Melanocyte of skin (primary cell): Measurements from ENCODE around the gene KHDRBS2. TPM values are rescaled to one million over a fixed set of nuclear protein-coding genes. Genes with fewer than 3 reads are reported as not detected.

Experiments
- total RNA-seq, 2 donors: library from RNA; depleted of rRNA; stranded (reverse); fragments of >200 nt; gene quantifications; 2 replicates each; pipeline ENCODE4 v1.2.3, GENCODE V29; 2012

The KHDRBS2 gene
- not detected for total RNA-seq

DNA sequence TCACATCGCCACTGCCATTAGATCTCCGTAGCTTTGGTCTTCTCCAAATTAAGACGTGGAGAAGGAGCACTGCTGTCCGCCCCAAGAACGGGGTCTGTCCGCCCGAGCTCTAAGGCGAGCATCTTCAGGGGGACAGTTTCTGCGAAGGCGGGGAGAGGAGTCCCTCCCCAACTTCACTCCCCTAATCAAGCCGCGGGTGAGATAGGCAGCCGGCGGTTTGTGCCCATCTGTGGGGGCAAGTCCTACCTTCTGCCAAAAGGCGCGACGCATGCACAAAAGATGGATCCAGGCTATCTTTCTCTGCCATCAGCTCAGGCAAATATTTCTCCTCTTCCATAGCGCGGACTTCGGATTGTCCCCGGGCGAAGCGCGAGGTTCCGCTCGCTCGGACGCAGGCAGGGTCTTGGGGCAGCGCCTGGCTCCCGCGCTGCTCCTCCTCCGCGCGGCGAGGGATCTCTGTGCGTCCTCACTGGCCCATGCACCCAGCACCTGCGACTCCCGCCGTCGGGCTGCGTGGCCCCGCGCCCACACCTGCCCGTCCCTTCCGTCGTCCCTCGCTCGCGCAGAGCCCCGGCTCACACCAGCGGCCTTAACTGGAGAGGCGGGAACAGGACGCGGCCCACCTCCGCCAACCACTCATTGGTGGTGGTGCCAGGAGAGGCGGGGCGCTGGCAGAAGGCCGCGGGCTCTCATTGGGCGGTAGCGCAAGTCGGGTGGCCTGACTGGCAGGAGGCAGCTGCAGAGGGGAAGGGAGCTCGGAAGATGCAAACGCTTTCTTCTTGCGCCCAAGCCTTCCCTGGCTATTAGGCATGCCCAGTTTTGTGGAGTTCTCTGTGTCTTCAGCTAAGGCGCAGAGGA is at the start of gene KHDRBS2:
Gene KHDRBS2 (minus strand): TSS at position 614 of the 858 bp plus-strand sequence.

